ENCODE results near the gene ZNRF1. TPM values are rescaled to one million over a fixed set of nuclear protein-coding genes. Genes with fewer than 3 reads are reported as not detected.

ZNRF1 gene
- total and polyA plus RNA-seq, 10 of the 15 experiments (the other 5 are each of a cell fraction or from before 2014, with no cell fraction given), result 5.8 to 25.9 (median 14.3) TPM

GRCh38 chr16:75043175-75043895 lies 44.5 kb downstream of the ZNRF1 start (continued):
- TF ChIP-seq CUX1 (IDR thresholded peaks at IDR 0.05; ENCODE audit: insufficient replicate concordance, low read depth, low read length) (no peak), JUNB (IDR thresholded peaks at IDR 0.05) (no peak), FOXK2 (IDR thresholded peaks at IDR 0.05) (no peak), POU2F2 (IDR thresholded peaks at IDR 0.05; ENCODE audit: borderline replicate concordance, low read depth, low read length) (no peak)

GRCh38 chr16:75044800-75045361 lies 46.1 kb downstream of the ZNRF1 start:
- Histone ChIP-seq H4K20me1 (ENCODE audit: control insufficient read depth, insufficient read depth) (no peaks in the 10 kb centered on the region), H3K9me3 (replicated peaks; ENCODE audit: control insufficient read depth, insufficient read depth, low read length) (no peaks in the 10 kb centered on the region; the same call in 2 of the 3 replicates), H3K4me1 (ENCODE audit: control insufficient read depth, insufficient read depth, low read length) (peaks cover 27% of the 10 kb centered on the region), H3K27ac (ENCODE audit: control insufficient read depth, insufficient read depth) (no peak overlapping the region), H3K27me3 (replicated peaks in 1 of 2; ENCODE audit: control insufficient read depth in 2 of 2, insufficient read depth in 2 of 2, low read length in 1 of 2) (no peaks in the 10 kb centered on the region), H3K4me2 (ENCODE audit: control insufficient read depth, insufficient read depth) (no peak overlapping the region; the same call in 1 of the 2 replicates), H2AFZ (ENCODE audit: control insufficient read depth, low read depth, low read length) (no peak overlapping the region), H3K79me2 (ENCODE audit: control insufficient read depth, insufficient read depth, low read length) (peaks cover 4% of the 10 kb centered on the region), H3K9ac (ENCODE audit: control insufficient read depth, insufficient read depth, low read length) (no peak overlapping the region), H3K4me3 (peak overlapping the region; percentile 29; the same call in 1 of the 2 replicates), H3K36me3 (ENCODE audit: control insufficient read depth in 2 of 2, insufficient read depth in 2 of 2, low read length in 1 of 2) (no peaks in the 10 kb centered on the region)
- POLR2A ChIA-PET, result interaction anchor here (1.3 to 1.5 kb wide), 3 partner anchors 11 to 17 kb away, joined by 3 to 7 read pairs (median 5); no protein-coding TSS in a partner anchor
- SMC1A ChIA-PET (ENCODE audit: uncharacterized antibody, unreplicated experiment), result interaction anchor here (0.6 to 2.0 kb wide), 3 partner anchors 11 to 282 kb away, joined by 4 to 13 read pairs (median 5); no protein-coding TSS in a partner anchor
- 92% methylated on average over 3 of the region's 3 CpGs for WGBS (ENCODE audit: insufficient coverage, insufficient replicate concordance, low lambda C conversion rate, missing lambda C conversion rate)
- intact Hi-C loops (cut with micrococcal nuclease; ENCODE audit: unreplicated experiment), result no loop called here
- CTCF ChIA-PET, result interaction anchor here (0.9 to 1.2 kb wide), 2 partner anchors 8 to 18 kb away, joined by 3 read pairs; no protein-coding TSS in a partner anchor
- ATAC-seq, result no peak
- BruUV-seq (replicated peaks), result no TSS peak
- in situ Hi-C loops (cut with MboI), result loop anchor here (10.0 kb wide), 1 partner anchor 60 kb away; no protein-coding TSS in a partner anchor
- DNase-seq (ENCODE audit: low read depth, low spot score), result no peak
- FAIRE-seq, result no peak
- RAD21 ChIA-PET (ENCODE audit: unreplicated experiment), result interaction anchor here (0.9 kb wide), 1 partner anchor 15 kb away, joined by 4 read pairs; no protein-coding TSS in a partner anchor
- TF ChIP-seq HDAC6 (IDR thresholded peaks at IDR 0.05; ENCODE audit: unreplicated experiment), result no peak
- TF ChIP-seq USF1 (IDR thresholded peaks at IDR 0.05; ENCODE audit: borderline replicate concordance, extremely low read length, insufficient read depth, low read depth, low read length), result no peak
- no peak for TF ChIP-seq E2F4 (IDR thresholded peaks at IDR 0.05; ENCODE audit: low read depth, low read length)
- no peak for TF ChIP-seq SREBF2 (IDR thresholded peaks at IDR 0.05; ENCODE audit: low read length)
- no peak for TF ChIP-seq NFIC (IDR thresholded peaks at IDR 0.05; ENCODE audit: low read depth, low read length)
- TF ChIP-seq STAT3 (IDR thresholded peaks at IDR 0.05; ENCODE audit: low read depth, low read length), result no peak
- TF ChIP-seq IRF4 (IDR thresholded peaks at IDR 0.05; ENCODE audit: low read depth, low read length), result no peak
- no peak for TF ChIP-seq FOXK2 (IDR thresholded peaks at IDR 0.05)
- TF ChIP-seq POLR2A (IDR thresholded peaks at IDR 0.05; ENCODE audit: low read depth, low read length), result no peak

Measured in GM12878 (cell line).